Activated CD8-positive, alpha-beta memory T cell treated with anti-CD3 and anti-CD28 coated beads for 4 hours (primary cell): ENCODE data around the gene YWHAE.
"Not testable (repeated sequence)": the region's sequence is repeated elsewhere in the genome, so short reads cannot be mapped to it uniquely, and the experiment has no call there.

ENCODE experiments used
- DNase-seq, 2 donors: peaks; one replicate each; pipeline ENCODE4 v3.0.0-alpha.2; 2020; ENCODE audit warnings: low read depth in 2 of 2

The YWHAE gene

DNA sequence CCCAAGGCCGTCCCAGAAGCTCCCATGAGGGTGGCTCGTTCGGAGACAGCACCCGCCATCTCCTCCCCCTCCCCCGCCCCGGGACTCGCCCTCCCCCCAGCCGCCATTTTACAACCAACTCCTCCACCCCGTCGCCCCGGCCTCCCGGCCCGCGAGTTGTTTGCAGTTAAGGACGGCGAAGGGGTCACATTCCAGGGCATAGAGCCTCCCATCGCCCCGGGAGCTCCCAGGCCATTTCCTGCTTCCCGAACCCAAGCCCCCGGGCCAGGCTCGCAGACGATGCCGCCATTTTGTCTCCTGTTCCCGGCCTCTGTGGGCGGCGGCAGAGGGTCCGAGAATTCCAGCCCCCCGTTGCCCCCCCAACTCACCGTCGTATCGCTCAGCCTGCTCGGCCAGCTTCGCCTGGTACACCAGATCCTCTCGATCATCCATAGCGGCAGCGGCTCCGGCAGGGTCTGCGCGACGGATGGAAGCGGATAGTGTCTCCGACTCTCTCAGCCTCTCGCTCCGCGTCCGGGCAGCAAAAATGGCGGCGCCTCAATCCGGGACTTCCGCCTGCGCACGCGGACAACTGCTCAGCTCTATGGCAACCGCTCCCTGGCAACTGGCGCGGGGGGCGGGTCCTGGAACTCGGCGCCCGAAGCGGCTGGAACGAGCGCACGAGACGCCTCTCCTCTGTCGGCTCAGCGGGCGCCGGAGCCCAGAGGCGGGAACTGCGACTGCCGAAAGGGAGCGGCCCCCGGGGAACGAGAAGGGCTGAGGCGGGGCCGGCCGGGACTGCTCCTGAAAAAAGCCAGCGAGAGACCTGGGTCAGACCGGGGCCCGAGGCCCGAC, at the start of gene YWHAE:
Gene YWHAE, minus strand, starts transcription at position 544 of the 834 bp plus-strand sequence. Its CDS starts 112 bp downstream, at position 432.
- peak; percentile 93 to 96 for DNase-seq

DNA sequence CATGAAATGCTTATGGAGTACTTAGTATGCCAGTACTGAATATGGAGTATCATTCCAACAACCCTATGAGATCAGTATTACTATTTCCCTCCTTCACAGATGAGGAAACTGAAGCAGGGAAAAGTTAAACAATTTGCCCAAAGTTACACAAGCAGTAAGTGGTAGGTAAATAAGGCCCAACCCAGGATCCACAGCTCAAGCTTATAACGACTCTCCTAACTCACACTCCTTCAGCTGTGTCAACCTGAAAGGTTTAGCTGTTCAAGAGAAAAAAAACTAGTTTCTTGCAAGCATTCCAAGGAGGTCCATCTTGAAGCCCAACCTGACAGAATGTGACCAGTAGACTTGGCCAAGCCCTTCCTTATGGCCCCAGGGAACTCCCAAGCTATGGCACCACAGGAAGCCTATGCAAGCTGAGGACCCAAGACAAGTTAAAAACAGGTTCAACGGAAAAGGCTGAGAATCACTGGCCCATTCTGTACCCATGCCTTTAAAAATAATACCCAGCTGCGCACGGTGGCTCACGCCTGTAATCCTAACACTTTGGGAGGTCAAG, 49.5 kb upstream of the YWHAE start:
- no peak for DNase-seq

DNA sequence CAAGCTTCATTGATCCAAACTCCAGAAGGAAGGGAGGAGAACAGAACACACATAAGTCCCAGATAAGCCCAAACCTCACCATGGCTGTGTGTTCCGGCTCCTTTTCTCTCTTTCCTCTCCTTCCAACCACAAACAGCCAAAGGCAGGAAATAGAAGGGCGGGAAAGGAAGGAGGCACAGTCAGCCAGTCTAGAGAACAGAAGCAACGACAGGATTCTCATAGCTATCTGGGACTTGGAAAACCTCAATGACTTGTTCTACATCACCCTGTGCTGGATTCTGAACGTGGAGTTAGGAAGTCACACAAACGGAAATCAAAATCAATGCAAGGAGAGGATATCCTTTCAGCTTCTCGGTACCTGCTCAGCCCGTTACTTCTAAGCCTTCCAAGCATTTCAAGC, 47.0 kb upstream of the YWHAE start:
- DNase-seq, result no peak

DNA sequence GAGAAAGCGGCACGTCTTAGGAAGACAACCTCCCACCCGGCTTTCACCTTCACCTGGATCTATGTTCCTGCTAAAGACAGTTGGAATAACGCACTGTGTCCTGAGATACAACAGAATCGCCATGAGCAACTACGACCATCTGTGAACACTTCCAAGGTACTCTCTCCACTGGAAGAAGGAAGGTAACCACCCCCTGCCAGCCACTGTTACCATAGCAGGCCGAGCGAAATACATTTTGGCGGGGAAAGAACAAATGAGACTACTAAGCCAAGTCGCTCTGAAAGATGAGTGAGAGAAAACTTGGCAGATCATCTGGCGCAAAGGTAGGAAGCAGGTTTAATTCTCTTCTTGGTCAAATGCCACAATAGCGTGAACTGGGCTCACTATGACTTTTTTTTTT, 46.2 kb upstream of the YWHAE start:
- DNase-seq, result no peak

DNA sequence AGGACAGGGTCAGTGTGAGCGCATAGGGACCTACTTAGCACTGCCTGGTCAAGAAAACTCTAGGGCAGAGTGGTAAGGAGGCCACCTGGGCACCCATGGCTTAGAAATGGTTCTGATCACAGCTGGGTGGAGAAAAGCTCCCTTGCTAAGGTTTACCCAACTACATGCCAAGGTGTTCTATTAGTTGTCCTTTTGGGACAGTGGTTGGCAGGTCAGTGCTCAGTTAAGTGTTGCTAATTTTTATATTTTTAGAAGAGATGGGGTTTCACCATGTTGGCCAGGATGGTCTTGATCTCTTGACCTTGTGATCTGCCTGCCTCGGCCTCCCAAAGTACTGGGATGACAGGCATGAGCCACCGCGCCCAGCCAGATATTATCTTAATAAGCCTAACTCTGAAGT, 45.7 kb upstream of the YWHAE start:
- DNase-seq, result not testable (repeated sequence)

DNA sequence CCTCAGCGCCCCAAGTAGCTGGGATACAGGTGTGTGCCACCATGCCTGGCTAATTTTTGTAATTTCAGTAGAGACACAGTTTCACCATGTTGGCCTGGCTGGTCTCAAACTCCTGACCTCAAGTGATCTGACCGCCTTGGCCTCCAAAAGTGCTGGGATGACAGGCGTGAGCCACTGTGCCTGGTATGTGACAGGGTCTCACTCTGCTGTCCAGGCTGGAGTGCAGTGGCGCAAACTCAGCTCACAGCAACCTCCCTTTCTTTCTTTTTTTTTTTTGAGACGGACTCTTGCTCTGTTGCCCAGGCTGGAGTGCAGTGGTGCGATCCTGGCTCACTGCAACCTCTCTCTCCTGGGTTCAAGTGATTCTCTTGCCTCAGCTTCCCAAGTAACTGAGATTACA, 42.7 kb upstream of the YWHAE start:
- DNase-seq, result not testable (repeated sequence)

DNA sequence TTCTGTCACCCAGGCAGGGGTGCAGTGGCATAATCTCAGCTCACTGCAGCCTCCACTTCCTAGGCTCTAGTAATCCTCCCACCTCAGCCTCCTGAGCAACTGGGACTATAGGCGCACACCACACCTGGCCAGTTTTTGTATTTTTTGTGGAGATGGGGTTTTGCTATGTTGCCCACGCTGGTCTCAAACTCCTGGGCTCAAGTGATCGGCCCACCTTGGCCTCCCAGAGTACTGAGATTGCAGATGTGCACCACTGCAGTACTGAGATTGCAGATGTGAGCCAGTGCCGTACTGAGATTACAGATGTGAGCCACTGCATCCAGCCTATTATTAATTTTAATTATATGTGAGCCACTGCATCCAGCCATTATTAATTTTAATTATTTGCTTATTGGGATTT, 42.2 kb upstream of the YWHAE start:
- DNase-seq, result no peak

DNA sequence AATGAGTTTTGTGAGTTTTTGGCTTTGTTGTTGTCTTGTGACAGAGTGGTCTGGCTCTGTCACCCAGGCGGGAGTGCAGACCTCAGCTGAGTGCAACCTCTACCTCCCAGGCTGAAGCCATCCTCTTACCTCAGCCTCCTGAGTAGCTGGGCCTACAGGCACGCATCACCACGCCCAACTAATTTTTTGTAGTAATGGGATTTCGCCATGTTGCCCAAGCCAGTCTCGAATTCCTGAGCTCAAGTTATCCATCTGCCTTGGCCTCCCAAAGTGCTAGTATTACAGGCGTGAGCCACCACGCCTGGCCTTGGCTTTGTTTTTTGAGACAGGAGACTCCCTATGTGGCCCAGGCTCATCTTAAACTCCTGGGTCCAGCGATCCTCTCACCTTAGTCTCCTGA, 40.9 kb upstream of the YWHAE start:
- DNase-seq, result no peak

DNA sequence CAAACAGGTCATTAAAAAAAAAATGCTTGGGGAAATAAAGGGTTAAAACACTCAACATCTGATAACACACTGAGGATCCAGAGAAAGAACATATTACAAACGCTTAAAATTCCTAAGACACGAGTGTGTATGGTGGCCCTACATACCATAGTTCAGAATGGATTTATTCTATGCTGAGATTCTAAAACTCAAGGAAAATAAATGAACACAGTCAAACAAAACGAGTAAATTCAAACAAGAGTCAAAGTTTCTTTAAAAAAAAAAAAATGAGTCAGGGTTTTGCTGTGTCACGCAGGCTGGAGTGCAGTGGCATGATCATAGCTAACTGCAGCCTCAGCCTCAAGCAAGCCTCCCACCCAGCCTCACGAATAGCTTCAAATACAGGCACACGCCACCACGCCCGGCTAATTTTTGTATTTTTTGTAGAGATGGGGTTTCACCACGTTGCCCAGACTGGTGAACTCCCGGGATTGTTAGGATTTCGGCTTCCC, 38.6 kb upstream of the YWHAE start:
- DNase-seq, result no peak

DNA sequence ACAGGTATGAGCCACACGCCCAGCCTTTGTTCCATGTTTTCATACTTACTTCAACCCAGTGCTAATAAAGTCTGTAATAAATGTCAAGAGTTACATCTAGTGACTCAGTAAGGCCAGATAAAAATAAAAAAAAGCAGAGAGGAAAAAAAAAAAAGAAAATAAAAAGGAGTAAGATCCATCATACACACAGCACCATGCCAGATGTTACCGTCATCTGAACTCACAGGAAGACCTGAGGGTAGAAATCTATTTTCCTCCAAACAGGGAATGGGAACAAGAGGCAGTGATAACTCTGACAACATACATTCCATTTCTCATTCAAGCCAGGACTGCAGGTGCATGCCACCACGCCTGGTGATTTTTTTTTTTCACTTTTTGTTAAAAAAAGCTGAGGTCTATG, 35.3 kb upstream of the YWHAE start:
- DNase-seq, result no peak

DNA sequence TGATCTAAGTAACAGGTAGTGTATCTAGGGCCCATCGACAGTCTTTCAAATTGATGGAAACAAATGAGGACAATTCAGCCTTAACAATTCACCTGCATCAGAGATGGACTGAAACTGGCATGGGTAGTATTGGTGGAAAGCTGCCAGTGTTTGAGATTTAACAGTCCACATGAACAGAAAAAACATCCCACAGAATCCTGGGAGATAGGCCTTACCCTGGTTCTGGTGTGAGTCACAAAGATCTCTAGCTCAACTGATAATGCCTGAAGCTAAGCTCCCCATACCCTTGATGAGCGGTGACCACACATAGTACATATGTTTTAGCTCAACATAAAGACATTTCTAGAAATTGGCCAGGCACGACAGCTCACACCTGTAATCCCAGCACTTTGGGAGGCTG, 34.1 kb upstream of the YWHAE start:
- DNase-seq, result no peak

DNA sequence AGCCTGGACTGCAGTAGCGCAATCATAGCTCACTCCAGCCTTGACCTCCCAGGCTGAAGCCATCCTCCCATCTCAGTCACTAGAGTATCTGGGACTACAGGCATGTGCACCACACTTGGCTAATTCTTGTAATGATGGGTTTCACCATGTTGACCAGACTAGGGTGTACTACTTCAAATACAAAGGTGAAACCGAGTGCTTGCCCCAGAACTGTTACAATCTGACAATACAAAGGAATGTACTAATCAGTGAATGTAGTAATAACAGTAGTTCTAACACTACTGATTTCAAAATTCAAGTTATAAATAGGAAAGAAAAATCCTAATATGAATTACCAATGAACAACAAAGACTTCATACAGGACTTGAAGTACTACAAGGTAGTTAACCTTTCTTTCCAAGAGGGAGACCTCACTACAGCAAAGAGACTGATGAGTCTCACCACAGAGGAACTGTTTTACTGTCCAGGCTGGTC, 31.6 kb upstream of the YWHAE start:
- DNase-seq, result no peak

DNA sequence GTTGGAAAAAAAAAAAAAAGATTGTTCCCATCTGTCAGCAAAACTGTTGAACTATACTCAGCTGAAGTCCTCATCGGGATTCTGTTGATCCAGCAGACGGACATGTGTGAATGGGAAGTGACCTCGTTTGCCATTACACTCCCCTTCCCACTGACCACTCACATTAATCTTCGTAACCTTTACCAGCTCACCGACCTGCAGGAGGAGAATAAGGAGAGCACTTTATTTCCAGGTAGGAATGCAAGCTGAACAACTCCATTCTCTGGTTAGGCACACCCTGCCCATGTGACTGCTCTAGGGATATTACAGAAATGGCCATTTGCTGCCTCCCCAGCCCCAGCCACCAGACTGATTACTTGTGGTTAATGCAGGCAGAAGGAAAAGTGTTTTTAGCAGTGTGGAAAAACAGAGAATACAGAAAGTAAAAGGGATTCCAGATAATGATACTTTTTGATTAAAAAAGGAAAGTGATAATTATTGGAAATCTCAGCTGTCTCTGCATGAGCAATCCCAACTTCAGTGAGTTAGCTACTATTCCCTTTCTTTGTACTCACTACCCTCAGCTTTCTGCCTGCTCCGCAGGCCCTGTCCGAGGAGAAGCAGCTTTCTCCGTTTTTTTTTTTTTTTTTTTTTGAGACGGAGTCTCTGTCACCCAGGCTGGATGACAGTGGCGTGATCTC, 23.6 kb upstream of the YWHAE start:
- DNase-seq, result no peak

DNA sequence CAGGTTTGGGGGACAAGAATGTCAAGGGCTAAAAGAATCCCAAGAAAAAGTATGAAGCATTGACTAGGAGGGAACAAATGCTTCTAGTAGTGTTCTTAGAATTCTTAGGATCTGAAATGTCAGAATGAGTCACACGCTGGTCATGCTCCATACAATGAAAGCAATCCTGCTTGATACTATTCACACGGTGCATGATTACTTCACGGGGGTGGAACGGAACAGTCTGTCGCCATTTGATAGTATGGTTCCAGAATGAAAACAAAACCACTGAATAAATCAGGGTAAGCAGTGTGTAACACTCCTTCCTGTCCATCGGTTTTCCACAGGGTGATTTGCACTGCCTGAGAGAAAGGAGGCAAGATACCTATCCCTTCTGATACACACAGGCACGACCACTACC, 22.9 kb upstream of the YWHAE start:
- DNase-seq, result no peak

DNA sequence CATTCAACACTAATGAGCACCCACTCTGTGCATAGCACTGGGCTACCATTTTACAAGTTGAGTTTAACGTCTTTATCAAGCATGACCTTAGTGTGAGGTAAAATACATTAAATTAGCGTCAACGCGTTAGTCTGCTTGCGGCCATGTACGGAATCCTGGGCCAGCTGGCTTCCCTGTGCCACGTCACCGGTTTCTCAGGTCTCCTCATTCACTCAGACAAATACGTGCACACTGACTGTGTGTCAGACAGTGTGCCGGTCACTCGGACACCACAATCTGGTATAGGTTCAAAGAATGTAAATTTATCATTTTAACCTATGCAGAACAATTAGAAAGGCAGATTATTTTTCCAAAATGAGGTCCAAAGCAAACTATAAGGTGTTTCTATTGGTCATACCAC, 21.4 kb upstream of the YWHAE start:
- no peak for DNase-seq

DNA sequence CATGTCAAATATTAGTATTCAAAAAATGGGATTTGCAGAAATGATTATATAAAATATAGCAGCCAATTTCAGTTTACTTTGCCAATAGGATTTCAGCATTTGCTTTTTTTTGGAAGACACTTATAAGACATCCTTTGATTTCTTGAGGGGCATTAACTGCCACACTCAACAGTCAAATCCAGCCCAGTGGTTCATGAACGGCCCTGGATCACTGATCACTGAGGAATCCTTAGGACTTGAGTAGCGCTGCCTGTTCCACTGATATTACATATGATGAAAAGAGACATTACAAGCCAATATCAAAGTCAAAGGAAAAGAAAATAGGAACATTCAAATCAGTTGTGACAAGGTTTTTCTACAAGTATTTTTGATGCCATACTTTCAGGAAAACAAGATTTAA, 21.0 kb upstream of the YWHAE start:
- no peak for DNase-seq

DNA sequence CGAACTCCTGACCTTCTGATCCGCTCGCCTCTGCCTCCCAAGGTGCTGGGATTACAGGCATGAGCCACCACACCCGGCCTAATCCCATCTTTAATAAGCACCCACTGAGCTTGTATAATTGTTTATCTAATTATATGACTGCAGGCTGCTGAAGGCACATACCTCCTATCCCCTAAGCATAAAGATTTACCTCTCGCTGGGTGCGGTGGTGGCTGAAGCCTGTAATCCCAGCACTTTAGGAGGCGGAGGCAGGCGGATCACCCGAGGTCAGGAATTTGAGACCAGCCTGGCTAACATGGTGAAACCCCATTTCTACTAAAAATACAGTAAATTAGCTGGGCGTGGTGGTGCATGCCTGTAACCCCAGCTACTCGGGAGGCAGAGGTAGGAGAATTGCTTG, 20.1 kb upstream of the YWHAE start:
- no peak for DNase-seq

DNA sequence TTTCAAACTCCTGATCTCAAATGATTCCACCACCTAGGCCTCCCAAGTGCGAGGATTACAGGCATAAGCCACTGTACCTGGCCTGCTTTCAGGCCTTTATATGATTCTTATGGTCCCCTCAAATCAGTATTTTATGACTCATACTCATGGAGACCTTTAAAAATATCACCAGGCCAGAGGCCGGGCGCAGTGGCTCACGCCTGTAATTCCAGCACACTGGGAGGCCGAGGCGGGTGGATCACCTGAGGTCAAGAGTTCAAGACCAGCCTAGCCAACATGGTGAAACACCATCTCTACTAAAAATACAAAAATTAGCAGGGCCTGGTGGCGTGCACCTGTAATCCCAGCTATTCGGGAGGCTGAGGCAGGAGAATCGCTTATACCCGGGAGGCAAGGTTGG, 18.5 kb upstream of the YWHAE start:
- DNase-seq, result not testable (repeated sequence)

DNA sequence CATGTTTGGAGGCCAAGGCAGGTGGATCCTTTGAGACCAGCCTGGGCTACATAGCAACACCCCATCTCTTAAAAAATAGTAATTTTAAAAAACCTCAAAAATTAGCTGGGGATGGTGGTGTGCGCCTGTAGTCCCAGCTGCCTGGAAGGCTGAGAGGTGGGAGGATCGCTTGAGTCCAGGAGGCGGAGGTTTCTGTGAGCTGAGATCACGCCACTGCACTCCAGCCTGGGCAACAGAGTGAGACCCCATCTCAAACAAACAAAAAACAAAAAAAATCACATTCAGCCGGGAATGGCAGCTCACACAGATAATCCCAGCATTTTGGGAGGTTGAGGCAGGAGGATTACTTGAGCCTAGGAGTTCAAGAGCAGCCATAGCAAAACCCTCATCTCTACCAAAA, 16.4 kb upstream of the YWHAE start:
- DNase-seq, result no peak

DNA sequence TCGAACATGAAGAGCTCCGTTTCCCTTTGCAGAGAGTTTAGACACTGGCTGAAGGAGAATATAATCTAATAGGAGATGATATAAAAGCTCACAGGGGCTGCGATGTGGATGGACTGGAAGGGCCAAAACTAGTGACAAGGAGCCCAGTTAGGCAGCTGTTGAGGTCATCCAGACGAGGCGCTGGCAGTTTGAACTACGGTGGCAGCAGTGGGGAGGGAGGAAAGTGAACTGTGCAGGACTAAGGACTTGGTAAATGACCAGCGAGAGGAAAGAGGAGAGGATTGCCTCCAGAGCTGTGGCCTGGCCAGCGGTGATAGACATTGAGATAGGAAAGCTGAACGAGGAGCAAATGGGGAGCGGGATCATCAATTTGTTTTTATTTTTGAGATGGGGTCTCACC, 14.6 kb upstream of the YWHAE start:
- DNase-seq, result no peak

DNA sequence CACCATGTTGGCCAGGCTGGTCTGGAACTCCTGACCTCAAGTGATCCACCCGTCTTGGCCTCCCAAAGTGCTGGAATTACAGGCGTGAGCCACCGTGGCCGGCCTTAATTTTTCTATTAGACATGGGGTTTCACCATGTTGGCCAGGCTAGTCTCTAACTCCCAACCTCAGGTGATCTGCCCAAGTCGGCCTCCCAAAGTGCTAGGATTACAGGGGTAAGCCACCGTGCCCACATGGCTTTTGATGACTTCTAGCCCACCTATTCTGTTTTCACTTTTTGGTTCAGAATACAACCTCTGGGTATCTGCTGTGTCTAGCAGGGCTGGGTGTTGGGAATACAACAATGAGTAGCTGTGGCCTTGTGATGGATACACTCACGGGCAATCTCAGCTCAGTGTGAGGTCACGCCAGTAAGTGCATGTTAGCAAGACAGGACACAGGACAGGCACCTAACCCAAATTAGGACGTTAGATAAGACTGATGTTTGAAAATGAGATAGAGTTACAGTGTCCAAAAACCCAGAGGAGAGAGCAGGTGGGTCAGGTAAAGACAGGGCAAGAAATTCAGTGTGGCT, 14.1 kb upstream of the YWHAE start:
- DNase-seq, result no peak

DNA sequence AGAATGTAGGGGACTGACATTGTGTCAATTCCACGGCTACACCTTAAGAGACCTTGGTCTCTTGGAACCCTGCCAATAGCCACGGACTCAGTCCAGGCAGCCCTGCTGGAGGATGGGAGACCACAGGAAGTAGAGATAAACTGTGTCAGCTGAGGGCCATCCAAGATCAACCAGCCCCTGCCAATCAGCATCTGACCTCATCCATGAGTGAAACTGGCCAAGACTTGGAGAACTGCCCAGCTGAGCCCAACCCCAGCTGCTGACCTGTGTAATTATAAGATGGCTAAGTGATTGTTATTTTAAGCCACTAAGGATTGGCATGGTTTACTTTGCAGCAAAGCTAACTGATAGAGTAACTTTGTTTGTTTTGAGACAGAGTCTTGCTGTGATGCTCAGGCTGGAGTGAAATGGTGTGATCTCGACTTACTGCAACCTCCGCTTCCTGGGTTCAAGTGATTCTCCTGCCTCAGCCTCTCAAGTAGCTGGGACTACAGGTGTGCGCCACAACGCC, 13.3 kb upstream of the YWHAE start:
- no peak for DNase-seq
